ENCODE results near the gene SMAD3. TPM values are rescaled to one million over a fixed set of nuclear protein-coding genes. Genes with fewer than 3 reads are reported as not detected.

SMAD3 gene
- total RNA-seq = 10 to 100 TPM; 47.9 to 78.5 TPM

DNA sequence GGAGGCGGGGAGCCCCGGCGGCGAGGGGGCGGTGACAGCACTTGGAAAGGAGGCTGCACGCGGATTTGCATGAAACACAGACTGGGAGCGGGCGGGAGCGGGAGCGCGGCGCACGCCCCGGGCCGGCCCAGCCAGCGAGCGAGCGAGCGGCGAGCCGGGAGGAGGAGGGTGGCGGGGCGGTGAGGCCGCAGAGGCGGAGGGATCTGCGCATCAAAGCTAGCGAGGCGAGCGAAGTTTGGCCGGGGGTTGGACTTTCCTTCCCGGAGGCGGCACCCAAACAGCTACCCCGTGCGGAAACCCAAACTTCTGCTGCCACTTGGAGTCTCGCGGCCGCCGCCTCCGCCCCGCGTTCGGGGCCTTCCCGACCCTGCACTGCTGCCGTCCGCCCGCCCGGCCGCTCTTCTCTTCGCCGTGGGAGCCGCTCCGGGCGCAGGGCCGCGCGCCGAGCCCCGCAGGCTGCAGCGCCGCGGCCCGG is at the start of gene SMAD3:
Gene SMAD3 (plus strand): TSS at position 72 of the 475 bp plus-strand sequence. CDS start 553 bp downstream, outside the sequence.
- peak; percentile 81 for ATAC-seq (ENCODE audit: insufficient number of reproducible peaks, low FRiP score, low read depth)
- no peaks in the 10 kb centered on the region for H3K27me3 ChIP-seq (replicated peaks; ENCODE audit: insufficient read depth)
- peak within 1 kb of the TSS; percentile 94 for H3K4me3 ChIP-seq
- H3K27ac ChIP-seq = peak within 1 kb of the TSS; percentile 95
- no peaks in the 10 kb centered on the region for H3K9me3 ChIP-seq
- TF ChIP-seq, protein P1, sequence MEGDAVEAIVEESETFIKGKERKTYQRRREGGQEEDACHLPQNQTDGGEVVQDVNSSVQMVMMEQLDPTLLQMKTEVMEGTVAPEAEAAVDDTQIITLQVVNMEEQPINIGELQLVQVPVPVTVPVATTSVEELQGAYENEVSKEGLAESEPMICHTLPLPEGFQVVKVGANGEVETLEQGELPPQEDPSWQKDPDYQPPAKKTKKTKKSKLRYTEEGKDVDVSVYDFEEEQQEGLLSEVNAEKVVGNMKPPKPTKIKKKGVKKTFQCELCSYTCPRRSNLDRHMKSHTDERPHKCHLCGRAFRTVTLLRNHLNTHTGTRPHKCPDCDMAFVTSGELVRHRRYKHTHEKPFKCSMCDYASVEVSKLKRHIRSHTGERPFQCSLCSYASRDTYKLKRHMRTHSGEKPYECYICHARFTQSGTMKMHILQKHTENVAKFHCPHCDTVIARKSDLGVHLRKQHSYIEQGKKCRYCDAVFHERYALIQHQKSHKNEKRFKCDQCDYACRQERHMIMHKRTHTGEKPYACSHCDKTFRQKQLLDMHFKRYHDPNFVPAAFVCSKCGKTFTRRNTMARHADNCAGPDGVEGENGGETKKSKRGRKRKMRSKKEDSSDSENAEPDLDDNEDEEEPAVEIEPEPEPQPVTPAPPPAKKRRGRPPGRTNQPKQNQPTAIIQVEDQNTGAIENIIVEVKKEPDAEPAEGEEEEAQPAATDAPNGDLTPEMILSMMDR (IDR thresholded peaks at IDR 0.05) = no peak
- peak; percentile 60 for DNase-seq (ENCODE audit: low spot score)
- H3K36me3 ChIP-seq = no peaks in the 10 kb centered on the region
- H3K4me1 ChIP-seq (ENCODE audit: control insufficient read depth in 1 of 2, low read depth in 2 of 2) = peaks cover 22 to 45% of the 10 kb centered on the region in 2 donors

DNA sequence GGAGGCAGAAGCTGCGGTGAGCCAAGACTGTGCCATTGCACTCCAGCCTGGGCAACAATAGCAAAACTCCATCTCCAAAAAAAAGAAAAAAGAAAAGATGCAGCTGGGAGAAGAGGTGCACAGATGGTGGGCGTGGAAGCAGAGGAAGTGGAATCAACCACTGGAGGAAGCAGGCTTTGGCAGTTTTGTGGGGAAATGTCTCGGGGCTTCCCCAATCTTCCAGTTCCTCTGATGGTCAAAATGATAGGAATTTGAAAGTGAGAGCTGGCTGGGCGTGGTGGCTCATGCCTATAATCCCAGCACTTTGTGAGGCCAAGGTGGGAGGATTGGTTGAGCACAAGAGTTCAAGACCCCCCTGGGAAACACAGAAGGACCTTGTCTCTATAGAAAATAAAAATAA is 48.1 kb upstream of the SMAD3 start:
- Histone ChIP-seq H3K4me1 (ENCODE audit: control insufficient read depth in 1 of 2, low read depth in 2 of 2) (peaks cover 2 to 13% of the 10 kb centered on the region in 2 donors), H3K36me3 (no peaks in the 10 kb centered on the region), H3K27ac (no peak overlapping the region), H3K4me3 (no peak overlapping the region), H3K9me3 (no peaks in the 10 kb centered on the region), H3K27me3 (replicated peaks; ENCODE audit: insufficient read depth) (no peaks in the 10 kb centered on the region)
- DNase-seq (ENCODE audit: low spot score) = no peak
- no peak for ATAC-seq (ENCODE audit: insufficient number of reproducible peaks, low FRiP score, low read depth)
- TF ChIP-seq, protein P1 (IDR thresholded peaks at IDR 0.05) = no peak

DNA sequence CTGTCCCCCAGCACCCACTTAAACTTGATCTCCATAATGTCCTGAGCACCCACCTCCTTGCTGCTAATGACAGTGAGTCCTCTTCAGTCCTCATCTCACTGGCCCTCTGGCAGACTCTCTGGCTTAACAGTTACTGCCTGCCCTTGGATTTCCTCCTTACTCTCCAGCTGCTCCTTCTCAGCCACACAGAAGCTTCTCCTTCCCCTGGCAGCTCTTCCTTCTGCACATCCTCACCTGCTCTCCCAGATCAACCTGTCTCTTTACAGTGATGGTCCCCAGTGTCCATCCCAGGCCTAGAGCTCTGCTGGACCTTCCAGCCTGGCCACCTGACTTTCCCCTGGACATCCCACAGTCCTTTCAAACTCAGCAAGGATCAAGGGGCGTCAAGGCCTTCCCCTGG is 47.4 kb upstream of the SMAD3 start:
- TF ChIP-seq, protein P1 (IDR thresholded peaks at IDR 0.05) = no peak
- ATAC-seq (ENCODE audit: insufficient number of reproducible peaks, low FRiP score, low read depth) (no peak), DNase-seq (ENCODE audit: low spot score) (no peak)
- Histone ChIP-seq H3K36me3 (no peaks in the 10 kb centered on the region), H3K4me3 (no peak overlapping the region), H3K27ac (no peak overlapping the region), H3K9me3 (no peaks in the 10 kb centered on the region), H3K4me1 (ENCODE audit: control insufficient read depth in 1 of 2, low read depth in 2 of 2) (peaks cover 2 to 13% of the 10 kb centered on the region in 2 donors), H3K27me3 (replicated peaks; ENCODE audit: insufficient read depth) (no peaks in the 10 kb centered on the region)

DNA sequence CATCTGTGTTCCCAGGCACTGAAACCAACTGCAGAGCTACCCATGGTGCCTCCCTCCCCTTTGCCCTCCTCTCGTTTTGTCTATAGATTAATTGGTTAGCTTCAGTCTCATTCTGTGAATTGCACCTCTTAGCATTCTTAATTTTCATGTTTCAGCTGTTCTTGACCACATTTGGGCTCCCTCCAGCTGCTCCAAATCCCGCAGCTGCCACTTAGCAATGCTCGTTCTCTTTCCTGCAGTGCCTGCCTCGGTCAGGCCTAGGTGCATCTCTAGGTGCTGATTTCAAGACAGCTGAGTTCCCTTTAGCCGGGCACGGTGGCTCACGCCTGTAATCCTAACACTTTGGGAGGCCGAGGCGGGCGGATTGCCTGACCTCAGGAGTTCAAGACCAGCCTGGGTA is 47.0 kb upstream of the SMAD3 start:
- Histone ChIP-seq H3K9me3 (no peaks in the 10 kb centered on the region), H3K4me1 (ENCODE audit: control insufficient read depth in 1 of 2, low read depth in 2 of 2) (peaks cover 2 to 10% of the 10 kb centered on the region in 2 donors), H3K4me3 (no peak overlapping the region), H3K27me3 (replicated peaks; ENCODE audit: insufficient read depth) (no peaks in the 10 kb centered on the region), H3K36me3 (no peaks in the 10 kb centered on the region), H3K27ac (no peak overlapping the region)
- no peak for DNase-seq (ENCODE audit: low spot score)
- TF ChIP-seq, protein P1 (IDR thresholded peaks at IDR 0.05) = no peak
- ATAC-seq (ENCODE audit: insufficient number of reproducible peaks, low FRiP score, low read depth) = no peak

DNA sequence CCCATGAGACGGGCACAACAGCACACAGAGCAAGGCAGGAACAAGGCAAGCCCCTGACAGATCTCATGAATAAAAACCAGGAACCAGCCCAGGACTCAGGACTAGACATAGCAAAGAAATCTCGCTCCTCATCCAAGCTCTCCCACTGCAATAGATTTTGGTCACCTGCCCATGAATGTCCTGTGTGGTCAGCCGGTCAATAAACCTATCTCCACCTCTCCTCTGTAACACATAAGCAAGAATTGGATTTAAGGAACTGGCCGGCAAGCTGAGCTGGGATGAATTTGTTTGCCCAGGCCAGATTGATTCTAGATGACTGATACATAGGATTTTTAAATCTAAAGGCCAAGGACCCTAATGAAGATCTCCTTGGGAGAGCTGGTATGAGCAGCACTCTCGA is 46.3 kb upstream of the SMAD3 start:
- TF ChIP-seq, protein P1 (IDR thresholded peaks at IDR 0.05) = no peak
- H3K27me3 ChIP-seq (replicated peaks; ENCODE audit: insufficient read depth) = no peaks in the 10 kb centered on the region
- H3K4me3 ChIP-seq = no peak overlapping the region
- peaks cover 5 to 9% of the 10 kb centered on the region in 2 donors for H3K4me1 ChIP-seq (ENCODE audit: control insufficient read depth in 1 of 2, low read depth in 2 of 2)
- no peaks in the 10 kb centered on the region for H3K9me3 ChIP-seq
- no peak overlapping the region for H3K27ac ChIP-seq
- ATAC-seq (ENCODE audit: insufficient number of reproducible peaks, low FRiP score, low read depth) (no peak), DNase-seq (ENCODE audit: low spot score) (no peak)
- H3K36me3 ChIP-seq = no peaks in the 10 kb centered on the region
